H1 (cell line): ENCODE measurements around the gene CEP152. TPM values are rescaled to one million over a fixed set of nuclear protein-coding genes. Genes with fewer than 3 reads are reported as not detected.

ENCODE experiments used
- CTCF ChIA-PET: fragments of 300-600 bp; sonication (Branson Sonifier 250); formaldehyde crosslinking; loops from one replicate; lab custom pipeline; 2021; ENCODE audit not compliant: partially characterized antibody; lab: Charles Lee
- POLR2A ChIA-PET: fragments of 300-600 bp; sonication (Branson Sonifier 250); formaldehyde crosslinking; loops from one replicate; lab custom pipeline; 2021; ENCODE audit warnings: inconsistent platforms; ENCODE audit not compliant: partially characterized antibody; lab: Charles Lee
- DNase-seq, 2 experiments: peaks; one replicate each; pipeline versions ENCODE4 v3.0.0 to v3.0.0-alpha.2; 2010 to 2022; ENCODE audit warnings: low spot score in 2 of 2, low read depth in 1 of 2, mixed read lengths in 1 of 2
- FAIRE-seq: peaks from 2 replicates; lab custom pipeline; 2011; peaks lifted over from hg19 to GRCh38; lab: Jason Lieb, UNC
- H2AFZ ChIP-seq: 2 replicates; pipeline ENCODE4 v1.8.1; 2012; ENCODE audit warnings: low read length, inconsistent platforms
- H2AK5ac ChIP-seq: 2 replicates; pipeline ENCODE4 v1.6.1; 2013; ENCODE audit warnings: low read depth, low read length
- H2BK120ac ChIP-seq: replicated peaks from 2 replicates; pipeline ENCODE3; 2013; ENCODE audit warnings: low read depth, low read length, inconsistent platforms
- H2BK12ac ChIP-seq: 2 replicates; pipeline ENCODE4 v1.6.1; 2013; ENCODE audit warnings: low read depth, low read length
- H2BK15ac ChIP-seq: 2 replicates; pipeline ENCODE4 v1.6.1; 2013; ENCODE audit warnings: low read length
- H2BK20ac ChIP-seq: 2 replicates; pipeline ENCODE4 v1.6.1; 2013; ENCODE audit warnings: low read length
- H2BK5ac ChIP-seq: 2 replicates; pipeline ENCODE4 v1.6.1; 2013; ENCODE audit warnings: low read depth, low read length
- H3K14ac ChIP-seq: 2 replicates; pipeline ENCODE4 v1.6.1; 2013; ENCODE audit warnings: inconsistent platforms; ENCODE audit not compliant: insufficient read length
- H3K18ac ChIP-seq: 2 replicates; pipeline ENCODE4 v1.6.1; 2013; ENCODE audit warnings: low read length; ENCODE audit errors: extremely low read depth
- H3K23ac ChIP-seq: 2 replicates; pipeline ENCODE4 v1.6.1; 2013; ENCODE audit warnings: inconsistent platforms; ENCODE audit not compliant: insufficient read length
- H3K23me2 ChIP-seq: 2 replicates; pipeline ENCODE4 v1.6.1; 2013; ENCODE audit warnings: low read depth, low read length
- H3K27ac ChIP-seq: 2 replicates; pipeline ENCODE4 v1.6.1; 2011; ENCODE audit warnings: low read depth, low read length, inconsistent platforms
- H3K27me3 ChIP-seq, 4 experiments: replicated peaks in 1 of 4; 1 replicate in 1 of 4; 2 replicates in 3 of 4; pipeline versions ENCODE4 v1.6.1 to v1.8.1; 2011 to 2013; ENCODE audit warnings: low read length in 3 of 4, mild to moderate bottlenecking in 3 of 4, inconsistent platforms in 2 of 4, mixed read lengths in 2 of 4, moderate library complexity in 1 of 4; ENCODE audit not compliant: control insufficient read depth in 3 of 4, insufficient read depth in 3 of 4; ENCODE audit errors: extremely low read depth in 1 of 4
- H3K36me3 ChIP-seq, 4 experiments: 2 replicates each; pipeline versions ENCODE4 v1.6.1 to v1.8.1; 2011 to 2013; ENCODE audit warnings: mild to moderate bottlenecking in 4 of 4, low read length in 3 of 4, moderate library complexity in 2 of 4, control low read depth in 1 of 4, inconsistent platforms in 1 of 4; ENCODE audit not compliant: insufficient read depth in 4 of 4, control insufficient read depth in 2 of 4
- H3K4ac ChIP-seq: replicated peaks from 2 replicates; pipeline ENCODE3; 2013; ENCODE audit warnings: low read length, low read depth, mixed read lengths, inconsistent platforms; ENCODE audit not compliant: insufficient read length
- H3K4me1 ChIP-seq, 4 experiments: replicated peaks in 1 of 4; 1 replicate in 1 of 4; 2 replicates in 3 of 4; pipeline versions ENCODE4 v1.6.1 to v1.8.1; 2011 to 2013; ENCODE audit warnings: low read length in 3 of 4, inconsistent platforms in 2 of 4, mixed read lengths in 1 of 4; ENCODE audit not compliant: insufficient read depth in 4 of 4, control insufficient read depth in 3 of 4
- H3K4me2 ChIP-seq, 2 experiments: 2 replicates each; pipeline versions ENCODE4 v1.6.1 to v1.8.1; 2011 to 2013; ENCODE audit warnings: low read depth in 2 of 2, low read length in 2 of 2, control low read depth in 1 of 2, inconsistent platforms in 1 of 2, mild to moderate bottlenecking in 1 of 2; ENCODE audit not compliant: insufficient read depth in 1 of 2
- H3K4me3 ChIP-seq, 4 experiments: fragments of 200-600, 300-600 bp in 1 of 4; sonication (generic), shearing (Covaris generic), sonication (Bioruptor Twin) in 1 of 4; 2 replicates each; pipeline versions ENCODE4 v1.5.1 to v1.8.1; 2011 to 2016; ENCODE audit warnings: low read length in 4 of 4, low read depth in 3 of 4, control low read depth in 2 of 4, inconsistent platforms in 2 of 4, mild to moderate bottlenecking in 2 of 4, mixed read lengths in 1 of 4, moderate library complexity in 1 of 4; ENCODE audit not compliant: insufficient read depth in 2 of 4; ENCODE audit errors: extremely low read depth in 1 of 4
- H3K56ac ChIP-seq: replicated peaks from 2 replicates; pipeline ENCODE3; 2013; ENCODE audit warnings: low read depth, mild to moderate bottlenecking, mixed read lengths, low read length, inconsistent platforms; ENCODE audit not compliant: insufficient read length
- H3K79me1 ChIP-seq: 2 replicates; pipeline ENCODE4 v1.6.1; 2013; ENCODE audit warnings: low read depth, low read length, control low read depth
- H3K79me2 ChIP-seq, 2 experiments: 2 replicates each; pipeline versions ENCODE4 v1.6.1 to v1.8.1; 2012 to 2013; ENCODE audit warnings: low read length in 2 of 2, mild to moderate bottlenecking in 2 of 2, inconsistent platforms in 1 of 2; ENCODE audit not compliant: insufficient read depth in 2 of 2, control insufficient read depth in 1 of 2
- H3K9ac ChIP-seq, 4 experiments: replicated peaks in 1 of 4; 1 replicate in 1 of 4; 2 replicates in 3 of 4; pipeline versions ENCODE4 v1.6.1 to v1.8.1; 2011 to 2013; ENCODE audit warnings: low read depth in 3 of 4, low read length in 3 of 4, control low read depth in 2 of 4, mild to moderate bottlenecking in 2 of 4, moderate library complexity in 2 of 4, inconsistent platforms in 1 of 4; ENCODE audit errors: extremely low read depth in 1 of 4
- H3K9me3 ChIP-seq, 2 experiments: 2 replicates each; pipeline versions ENCODE4 v1.6.1 to v1.8.1; 2012 to 2013; ENCODE audit warnings: mild to moderate bottlenecking in 2 of 2, moderate library complexity in 2 of 2, control low read depth in 1 of 2, inconsistent platforms in 1 of 2, low read depth in 1 of 2, low read length in 1 of 2, mixed read lengths in 1 of 2; ENCODE audit not compliant: insufficient read depth in 2 of 2
- H4K20me1 ChIP-seq, 2 experiments: replicated peaks in 1 of 2; 2 replicates each; pipeline versions ENCODE3 to v1.8.1; 2011 to 2013; ENCODE audit warnings: inconsistent platforms in 2 of 2, low read length in 2 of 2, mild to moderate bottlenecking in 1 of 2; ENCODE audit not compliant: insufficient read depth in 2 of 2, control insufficient read depth in 1 of 2
- H4K5ac ChIP-seq: 2 replicates; pipeline ENCODE4 v1.6.1; 2013; ENCODE audit warnings: low read length, low read depth, mixed read lengths, inconsistent platforms; ENCODE audit not compliant: insufficient read length
- H4K8ac ChIP-seq: 2 replicates; pipeline ENCODE4 v1.8.0; 2013; ENCODE audit warnings: mild to moderate bottlenecking, moderate library complexity, low read length, inconsistent platforms; ENCODE audit not compliant: insufficient read depth; ENCODE audit errors: extremely low read depth
- H4K91ac ChIP-seq: replicated peaks from 2 replicates; pipeline ENCODE3; 2013; ENCODE audit warnings: low read length, mixed read lengths, inconsistent platforms; ENCODE audit not compliant: insufficient read length
- EZH2 ChIP-seq: fragments of 200-600 bp; sonication (generic); IDR thresholded peaks from 2 replicates; pipeline ENCODE4 v1.7.1; 2012; ENCODE audit warnings: low read depth, mild to moderate bottlenecking, moderate library complexity, low read length, inconsistent platforms; ENCODE audit not compliant: severe bottlenecking
- GABPA ChIP-seq: IDR thresholded peaks from 2 replicates; pipeline ENCODE4 v1.6.1; 2011; ENCODE audit warnings: mild to moderate bottlenecking, low read length, moderate library complexity, borderline replicate concordance; ENCODE audit not compliant: insufficient read depth
- HDAC6 ChIP-seq: IDR thresholded peaks from one replicate; pipeline ENCODE4 v1.7.1; 2012; ENCODE audit warnings: low read depth, mild to moderate bottlenecking, inconsistent platforms, low read length, moderate library complexity
- KDM1A ChIP-seq: fragments of 200-600, 300-600 bp; sonication (generic); IDR thresholded peaks from 2 replicates; pipeline ENCODE4 v1.7.1; 2016; ENCODE audit warnings: mild to moderate bottlenecking, low read length, borderline replicate concordance
- MAFK ChIP-seq: IDR thresholded peaks from 2 replicates; pipeline ENCODE4 v1.6.1; 2012; ENCODE audit warnings: low read depth, mild to moderate bottlenecking, improper control_type of control experiment, low read length
- SIN3A ChIP-seq, 2 experiments: IDR thresholded peaks in 1 of 2; conservative IDR thresholded peaks in 1 of 2; 2 replicates each; pipeline ENCODE4 v1.6.1; 2011 to 2012; ENCODE audit warnings: low read length in 2 of 2, improper control_type of control experiment in 1 of 2, low read depth in 1 of 2, mild to moderate bottlenecking in 1 of 2
- TCF12 ChIP-seq: IDR thresholded peaks from 2 replicates; pipeline ENCODE4 v1.6.1; 2011; ENCODE audit warnings: low read depth, mild to moderate bottlenecking, low read length
- WGBS, 2 experiments: shearing (Covaris generic) in 1 of 2; methylation state at CpG; one replicate each; pipeline versions ENCODE4 v1.1.6 to v1.1.7; 2013 to 2015; ENCODE audit warnings: low lambda C conversion rate in 2 of 2, mixed read lengths in 2 of 2, inconsistent platforms in 1 of 2, low coverage in 1 of 2, missing lambda C conversion rate in 1 of 2; ENCODE audit not compliant: insufficient replicate concordance in 2 of 2, insufficient coverage in 1 of 2, insufficient read length in 1 of 2; ENCODE audit errors: extremely low coverage in 1 of 2, missing lambda C conversion rate in 1 of 2; 5-methylcytosine and 5-hydroxymethylcytosine counted together
- polyA plus RNA-seq, 7 experiments: library from polyadenylated mRNA; depleted of rRNA in 3 of 7; stranded (reverse) in 5 of 7; unstranded in 2 of 7; fragments of >200 nt in 5 of 7; fragments of 200-250 nt in 2 of 7; gene quantifications; 1 replicate in 5 of 7; 2 replicates in 1 of 7; 4 replicates in 1 of 7; pipeline versions ENCODE4 v1.2.1 to v1.2.3, GENCODE V29; 2011 to 2013; ENCODE audit warnings: missing spikeins in 2 of 7, mixed read lengths in 2 of 7
- total RNA-seq: library from RNA; stranded (reverse); fragmentation: NEBNext Ultra II Directional; extraction: Animal tissue kit (Norgen Biotek cat#: 25700); gene quantifications from 2 replicates; pipeline ENCODE4 v1.2.1, GENCODE V29; 2021
- TF ChIP-seq, protein P1 (sequence below): IDR thresholded peaks from 2 replicates; pipeline ENCODE4 v1.6.1; 2012; ENCODE audit warnings: inconsistent platforms
- TF ChIP-seq, protein P2 (sequence below): IDR thresholded peaks from 2 replicates; pipeline ENCODE4 v1.6.1; 2012; ENCODE audit warnings: low read length, inconsistent platforms

CEP152 gene
- total and polyA plus RNA-seq, 2 of the 8 experiments (the other 6 are each of a cell fraction or from before 2014, with no cell fraction given) = 1.4 to 16.2 TPM

DNA sequence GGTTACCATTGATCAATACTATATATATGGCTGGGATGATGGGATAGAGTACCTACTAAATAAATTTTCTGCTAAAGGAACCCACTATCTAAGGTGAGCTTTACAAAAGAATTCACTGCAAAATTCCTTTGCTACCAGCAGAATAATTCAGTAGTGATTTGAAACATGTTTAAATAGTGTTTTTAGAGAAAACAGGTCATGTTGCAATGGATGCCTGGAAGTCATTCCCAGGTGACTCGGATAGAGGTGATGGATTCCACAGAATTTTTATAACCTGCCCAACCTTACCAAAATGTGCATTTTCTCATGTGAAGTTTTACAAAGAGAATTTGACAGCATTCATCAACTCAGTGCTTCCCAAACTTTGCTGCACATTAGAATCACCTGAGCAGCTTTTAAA lies 53.2 kb downstream of the CEP152 start:
- no peaks in the 10 kb centered on the region for H3K4me1 ChIP-seq
- no peak overlapping the region for H4K5ac ChIP-seq

More for the DNA sequence above, 53.2 kb downstream of the CEP152 start:
- Histone ChIP-seq H4K91ac (no peak overlapping the region), H3K79me2 (no peaks in the 10 kb centered on the region), H2BK15ac (no peak overlapping the region), H3K36me3 (peaks cover 0 to 25% (median 5%) of the 10 kb centered on the region in 4 experiments; a peak in 6 of 8 replicates), H2BK20ac (no peak overlapping the region), H2AFZ (no peak overlapping the region), H3K23me2 (no peaks in the 10 kb centered on the region), H2BK12ac (no peak overlapping the region), H3K23ac (no peak overlapping the region), H2BK5ac (no peak overlapping the region), H3K9ac (no peak overlapping the region), H2BK120ac (no peak overlapping the region), H3K4me3 (no peak overlapping the region), H4K8ac (no peak overlapping the region), H3K18ac (no peak overlapping the region), H3K56ac (no peak overlapping the region), H4K20me1 (no peaks in the 10 kb centered on the region), H2AK5ac (no peak overlapping the region), H3K79me1 (no peaks in the 10 kb centered on the region), H3K4me2 (no peak overlapping the region), H3K14ac (no peak overlapping the region), H3K4ac (no peak overlapping the region), H3K9me3 (no peaks in the 10 kb centered on the region), H3K27me3 (no peaks in the 10 kb centered on the region), H3K27ac (no peak overlapping the region)
- TF ChIP-seq HDAC6 (no peak), KDM1A (no peak), TCF12 (no peak), SIN3A (conservative IDR thresholded peaks at IDR 0.05 in 1 of 2, IDR thresholded peaks at IDR 0.05 in 1 of 2; ENCODE audit: low read depth in 1 of 2, low read length in 2 of 2) (no peak), EZH2 (no peak), MAFK (no peak), GABPA (no peak)
- TF ChIP-seq, protein P1, sequence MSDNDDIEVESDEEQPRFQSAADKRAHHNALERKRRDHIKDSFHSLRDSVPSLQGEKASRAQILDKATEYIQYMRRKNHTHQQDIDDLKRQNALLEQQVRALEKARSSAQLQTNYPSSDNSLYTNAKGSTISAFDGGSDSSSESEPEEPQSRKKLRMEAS = no peak
- TF ChIP-seq, protein P2, sequence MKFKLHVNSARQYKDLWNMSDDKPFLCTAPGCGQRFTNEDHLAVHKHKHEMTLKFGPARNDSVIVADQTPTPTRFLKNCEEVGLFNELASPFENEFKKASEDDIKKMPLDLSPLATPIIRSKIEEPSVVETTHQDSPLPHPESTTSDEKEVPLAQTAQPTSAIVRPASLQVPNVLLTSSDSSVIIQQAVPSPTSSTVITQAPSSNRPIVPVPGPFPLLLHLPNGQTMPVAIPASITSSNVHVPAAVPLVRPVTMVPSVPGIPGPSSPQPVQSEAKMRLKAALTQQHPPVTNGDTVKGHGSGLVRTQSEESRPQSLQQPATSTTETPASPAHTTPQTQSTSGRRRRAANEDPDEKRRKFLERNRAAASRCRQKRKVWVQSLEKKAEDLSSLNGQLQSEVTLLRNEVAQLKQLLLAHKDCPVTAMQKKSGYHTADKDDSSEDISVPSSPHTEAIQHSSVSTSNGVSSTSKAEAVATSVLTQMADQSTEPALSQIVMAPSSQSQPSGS = no peak
- DNase-seq (no peak), FAIRE-seq (no peak)
- WGBS, 2 experiments = 81% methylated on average over 1 of the region's 1 CpG; no CpG with 5 or more reads in 1 of the 2 experiments
- ChIA-PET CTCF (no interaction called here), POLR2A (no interaction called here)
